Parathyroid adenoma (tissue), 2 donors: ENCODE data around the gene LURAP1L.

ENCODE experiments used
- H2AFZ ChIP-seq: fragments of 300-600 bp; sonication (generic); one replicate; pipeline ENCODE4 v1.7.0; 2017; ENCODE audit warnings: antibody characterized with exemption, mild to moderate bottlenecking
- H3K27ac ChIP-seq: fragments of 300-600 bp; sonication (generic); one replicate; pipeline ENCODE4 v1.7.0; 2017
- H3K27me3 ChIP-seq: fragments of 300-600 bp; sonication (generic); one replicate; pipeline ENCODE4 v1.7.0; 2017; ENCODE audit warnings: low read length; ENCODE audit not compliant: control insufficient read depth, insufficient read depth
- H3K36me3 ChIP-seq: fragments of 300-600 bp; sonication (generic); one replicate; pipeline ENCODE4 v1.7.0; 2017; ENCODE audit warnings: low read length; ENCODE audit not compliant: control insufficient read depth, insufficient read depth
- H3K4me1 ChIP-seq: fragments of 300-600 bp; sonication (generic); one replicate; pipeline ENCODE4 v1.7.0; 2017; ENCODE audit warnings: control low read depth
- H3K4me2 ChIP-seq: fragments of 300-600 bp; sonication (generic); one replicate; pipeline ENCODE4 v1.7.0; 2017; ENCODE audit warnings: low read length
- H3K4me3 ChIP-seq: fragments of 300-600 bp; sonication (generic); one replicate; pipeline ENCODE4 v1.7.0; 2017; ENCODE audit warnings: low read depth, low read length
- H3K79me2 ChIP-seq: fragments of 300-600 bp; sonication (generic); one replicate; pipeline ENCODE4 v1.7.0; 2017; ENCODE audit warnings: control low read depth
- H3K9ac ChIP-seq: fragments of 300-600 bp; sonication (generic); one replicate; pipeline ENCODE4 v1.7.0; 2017; ENCODE audit warnings: mild to moderate bottlenecking
- H3K9me3 ChIP-seq: fragments of 300-600 bp; sonication (generic); one replicate; pipeline ENCODE4 v1.7.0; 2017; ENCODE audit warnings: low read length; ENCODE audit not compliant: control insufficient read depth
- TF ChIP-seq, protein P1 (sequence below): fragments of 300-600 bp; sonication (generic); IDR thresholded peaks from one replicate; pipeline ENCODE4 v1.7.0; 2017; ENCODE audit warnings: antibody characterized with exemption, mild to moderate bottlenecking
- donor health status: primary hyperparathyroidism.

LURAP1L gene

DNA sequence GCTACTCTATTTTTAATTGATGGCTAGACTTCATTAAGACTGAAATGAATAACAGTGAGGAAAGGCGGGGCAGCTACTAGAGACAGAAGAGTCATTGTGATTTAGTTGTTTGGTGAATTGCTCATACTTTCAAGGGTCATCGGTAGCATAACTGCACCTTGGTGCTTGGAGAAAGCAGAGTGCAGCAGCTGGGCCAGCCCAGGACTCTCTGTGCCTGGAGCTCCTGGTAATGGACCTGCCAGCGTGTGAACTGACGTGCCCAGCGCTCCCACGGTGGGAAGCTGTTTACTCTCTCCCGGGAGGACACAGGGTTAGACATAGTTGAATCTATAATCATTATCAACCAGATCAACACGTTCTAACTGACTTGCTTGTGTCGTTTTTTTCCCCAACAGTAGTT is 42.9 kb downstream of the LURAP1L start:
- Histone ChIP-seq H3K36me3 (no peaks in the 10 kb centered on the region), H3K27me3 (no peaks in the 10 kb centered on the region), H2AFZ (no peak overlapping the region), H3K4me2 (no peak overlapping the region), H3K4me1 (no peaks in the 10 kb centered on the region), H3K9me3 (no peaks in the 10 kb centered on the region), H3K79me2 (no peaks in the 10 kb centered on the region), H3K4me3 (no peak overlapping the region), H3K27ac (no peak overlapping the region), H3K9ac (no peak overlapping the region)
- TF ChIP-seq, protein P1, sequence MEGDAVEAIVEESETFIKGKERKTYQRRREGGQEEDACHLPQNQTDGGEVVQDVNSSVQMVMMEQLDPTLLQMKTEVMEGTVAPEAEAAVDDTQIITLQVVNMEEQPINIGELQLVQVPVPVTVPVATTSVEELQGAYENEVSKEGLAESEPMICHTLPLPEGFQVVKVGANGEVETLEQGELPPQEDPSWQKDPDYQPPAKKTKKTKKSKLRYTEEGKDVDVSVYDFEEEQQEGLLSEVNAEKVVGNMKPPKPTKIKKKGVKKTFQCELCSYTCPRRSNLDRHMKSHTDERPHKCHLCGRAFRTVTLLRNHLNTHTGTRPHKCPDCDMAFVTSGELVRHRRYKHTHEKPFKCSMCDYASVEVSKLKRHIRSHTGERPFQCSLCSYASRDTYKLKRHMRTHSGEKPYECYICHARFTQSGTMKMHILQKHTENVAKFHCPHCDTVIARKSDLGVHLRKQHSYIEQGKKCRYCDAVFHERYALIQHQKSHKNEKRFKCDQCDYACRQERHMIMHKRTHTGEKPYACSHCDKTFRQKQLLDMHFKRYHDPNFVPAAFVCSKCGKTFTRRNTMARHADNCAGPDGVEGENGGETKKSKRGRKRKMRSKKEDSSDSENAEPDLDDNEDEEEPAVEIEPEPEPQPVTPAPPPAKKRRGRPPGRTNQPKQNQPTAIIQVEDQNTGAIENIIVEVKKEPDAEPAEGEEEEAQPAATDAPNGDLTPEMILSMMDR, result no peak

DNA sequence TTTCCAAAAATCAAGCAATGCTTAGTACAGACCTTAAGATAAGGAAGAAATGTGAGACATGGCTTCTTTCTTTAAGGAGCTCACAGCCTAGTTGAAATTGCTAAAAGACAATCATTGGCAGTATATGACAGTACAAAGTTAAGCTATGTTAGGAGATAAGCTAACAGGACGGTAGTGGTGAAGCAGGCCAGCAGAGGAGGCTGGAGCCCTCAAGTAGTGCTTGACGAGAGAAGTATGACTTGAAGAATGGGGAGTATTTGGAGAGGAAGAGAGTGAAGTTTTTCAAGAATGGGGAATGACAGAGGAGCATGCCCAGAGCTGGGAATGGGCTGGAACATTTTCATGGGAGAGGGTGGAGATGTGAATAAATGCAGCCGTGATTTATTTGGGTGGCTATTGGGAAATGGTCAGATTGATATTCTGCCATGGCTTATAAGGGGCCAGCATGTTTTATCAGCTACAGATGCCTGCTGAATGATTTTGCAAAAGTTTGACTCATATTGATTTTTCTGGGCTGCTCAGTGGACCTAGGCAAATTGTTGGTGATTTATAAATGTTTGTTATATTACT is 43.7 kb downstream of the LURAP1L start:
- no peaks in the 10 kb centered on the region for H3K4me1 ChIP-seq
- no peak overlapping the region for H3K9ac ChIP-seq
- H3K27me3 ChIP-seq, result no peaks in the 10 kb centered on the region
- H3K9me3 ChIP-seq, result no peaks in the 10 kb centered on the region
- no peaks in the 10 kb centered on the region for H3K36me3 ChIP-seq
- H3K4me2 ChIP-seq, result no peak overlapping the region
- TF ChIP-seq, protein P1, result no peak
- H3K27ac ChIP-seq, result no peak overlapping the region
- H3K4me3 ChIP-seq, result no peak overlapping the region
- H3K79me2 ChIP-seq, result no peaks in the 10 kb centered on the region
- H2AFZ ChIP-seq, result no peak overlapping the region

DNA sequence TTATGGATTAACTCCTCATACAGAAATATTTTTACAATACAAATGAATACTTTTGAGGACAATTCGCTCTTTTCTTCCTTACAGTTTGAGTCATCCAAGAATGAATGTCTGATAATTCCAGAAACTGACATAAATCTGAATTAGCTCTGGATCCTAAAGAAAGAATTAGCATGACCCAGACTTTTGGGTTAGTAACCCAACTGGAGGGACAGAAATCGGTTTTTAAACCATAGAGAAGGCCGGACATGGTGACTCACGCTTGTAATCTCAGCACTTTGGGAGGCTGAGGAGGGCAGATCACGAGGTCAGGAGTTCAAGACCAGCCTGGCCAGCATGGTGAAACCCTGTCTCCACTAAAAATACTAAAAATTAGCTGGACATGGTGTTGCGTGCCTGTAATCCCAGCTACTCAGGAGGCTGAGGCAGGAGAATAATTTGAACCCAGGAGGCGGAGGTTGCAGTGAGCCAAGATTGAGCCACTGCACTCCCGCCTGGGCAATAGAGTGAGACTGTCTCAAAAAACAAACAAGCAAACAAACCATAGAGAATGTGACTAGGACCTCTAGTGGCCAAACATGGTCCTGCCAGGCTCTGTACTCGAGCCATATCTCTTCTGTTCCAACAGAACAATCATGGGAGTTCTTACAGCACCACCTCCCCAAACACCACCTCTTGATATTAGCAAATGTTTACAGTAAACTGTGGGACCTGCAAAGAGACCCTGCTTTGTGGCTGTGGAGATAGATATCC is 44.8 kb downstream of the LURAP1L start:
- TF ChIP-seq, protein P1, result no peak
- H3K27me3 ChIP-seq, result no peaks in the 10 kb centered on the region
- H3K36me3 ChIP-seq, result no peaks in the 10 kb centered on the region
- no peak overlapping the region for H3K9ac ChIP-seq
- H3K4me3 ChIP-seq, result no peak overlapping the region
- H3K27ac ChIP-seq, result no peak overlapping the region
- H3K4me1 ChIP-seq, result no peaks in the 10 kb centered on the region
- H2AFZ ChIP-seq, result no peak overlapping the region
- H3K9me3 ChIP-seq, result no peaks in the 10 kb centered on the region
- no peak overlapping the region for H3K4me2 ChIP-seq
- H3K79me2 ChIP-seq, result no peaks in the 10 kb centered on the region

DNA sequence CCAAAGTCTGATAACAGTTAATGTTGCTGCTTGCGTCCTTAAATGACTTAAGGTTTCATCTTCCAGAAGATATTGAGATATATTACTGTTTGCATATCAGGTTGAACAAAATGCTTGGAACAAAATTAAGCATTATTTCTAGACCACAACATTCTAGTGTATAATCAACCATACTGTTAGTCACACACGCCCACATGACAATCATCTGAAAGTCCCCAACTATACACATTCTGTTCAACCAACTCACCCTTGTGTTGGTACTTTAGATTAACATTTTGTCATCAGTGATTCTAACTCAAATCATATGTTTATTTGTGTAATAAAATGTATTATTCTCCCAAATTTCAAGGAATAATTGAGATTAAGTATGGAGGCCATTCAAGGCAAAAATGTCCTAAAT is 47.3 kb downstream of the LURAP1L start:
- H3K9me3 ChIP-seq, result no peaks in the 10 kb centered on the region
- H3K4me3 ChIP-seq, result no peak overlapping the region
- TF ChIP-seq, protein P1, result no peak
- H3K4me1 ChIP-seq, result no peaks in the 10 kb centered on the region
- H3K27ac ChIP-seq, result no peak overlapping the region
- no peaks in the 10 kb centered on the region for H3K27me3 ChIP-seq
- no peak overlapping the region for H2AFZ ChIP-seq
- no peak overlapping the region for H3K4me2 ChIP-seq
- no peak overlapping the region for H3K9ac ChIP-seq
- H3K79me2 ChIP-seq, result no peaks in the 10 kb centered on the region
- no peaks in the 10 kb centered on the region for H3K36me3 ChIP-seq
